Vagina (tissue), 2 donors: Measurements from ENCODE around the gene MTAP.

Experiments
- POLR2A ChIP-seq, 2 donors: fragments of 450-650 bp; IDR thresholded peaks; one replicate each; pipeline ENCODE4 v1.6.1; 2017; ENCODE audit warnings: antibody characterized with exemption in 2 of 2, mild to moderate bottlenecking in 2 of 2, moderate library complexity in 2 of 2
- POLR2AphosphoS5 ChIP-seq, 2 donors: sonication (generic); formaldehyde crosslinking; IDR thresholded peaks; one replicate each; pipeline ENCODE4 v1.9.0; 2017; ENCODE audit warnings: antibody characterized with exemption in 2 of 2, mild to moderate bottlenecking in 2 of 2, low read depth in 1 of 2; ENCODE audit not compliant: insufficient read depth in 1 of 2
- TF ChIP-seq, protein P1 (sequence below), 3 experiments: fragments of 450-650 bp in 2 of 3; fragments of 200-600 bp in 1 of 3; sonication (generic) in 1 of 3; IDR thresholded peaks; one replicate each; pipeline ENCODE4 v1.5.1; 2017 to 2019; ENCODE audit warnings: antibody characterized with exemption in 3 of 3, mild to moderate bottlenecking in 2 of 3, moderate library complexity in 2 of 3

GRCh38 chr9:21866302-21866701, 63.9 kb downstream of the MTAP start:
- TF ChIP-seq, protein P1, sequence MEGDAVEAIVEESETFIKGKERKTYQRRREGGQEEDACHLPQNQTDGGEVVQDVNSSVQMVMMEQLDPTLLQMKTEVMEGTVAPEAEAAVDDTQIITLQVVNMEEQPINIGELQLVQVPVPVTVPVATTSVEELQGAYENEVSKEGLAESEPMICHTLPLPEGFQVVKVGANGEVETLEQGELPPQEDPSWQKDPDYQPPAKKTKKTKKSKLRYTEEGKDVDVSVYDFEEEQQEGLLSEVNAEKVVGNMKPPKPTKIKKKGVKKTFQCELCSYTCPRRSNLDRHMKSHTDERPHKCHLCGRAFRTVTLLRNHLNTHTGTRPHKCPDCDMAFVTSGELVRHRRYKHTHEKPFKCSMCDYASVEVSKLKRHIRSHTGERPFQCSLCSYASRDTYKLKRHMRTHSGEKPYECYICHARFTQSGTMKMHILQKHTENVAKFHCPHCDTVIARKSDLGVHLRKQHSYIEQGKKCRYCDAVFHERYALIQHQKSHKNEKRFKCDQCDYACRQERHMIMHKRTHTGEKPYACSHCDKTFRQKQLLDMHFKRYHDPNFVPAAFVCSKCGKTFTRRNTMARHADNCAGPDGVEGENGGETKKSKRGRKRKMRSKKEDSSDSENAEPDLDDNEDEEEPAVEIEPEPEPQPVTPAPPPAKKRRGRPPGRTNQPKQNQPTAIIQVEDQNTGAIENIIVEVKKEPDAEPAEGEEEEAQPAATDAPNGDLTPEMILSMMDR (IDR thresholded peaks at IDR 0.05) = no peak
- TF ChIP-seq POLR2A (IDR thresholded peaks at IDR 0.05) = no peak
- TF ChIP-seq POLR2AphosphoS5 (IDR thresholded peaks at IDR 0.05; ENCODE audit: insufficient read depth in 1 of 2, low read depth in 1 of 2) = no peak
